ENCODE data around the gene RBM23. TPM values are rescaled to one million over a fixed set of nuclear protein-coding genes. Genes with fewer than 3 reads are reported as not detected.

RBM23 gene
- total and polyA plus RNA-seq, 9 of the 15 experiments (the other 6 are each of a cell fraction or from before 2014, with no cell fraction given) = 46.0 to 102 (median 58.5) TPM

GRCh38 chr14:22888662-22889061 lies 30.3 kb downstream of the RBM23 start:
- no TSS peak for BruUV-seq (replicated peaks)
- Histone ChIP-seq H3K9ac (ENCODE audit: insufficient read depth in 1 of 2, low read depth in 2 of 2, low read length in 2 of 2) (no peak overlapping the region), H3K27me3 (ENCODE audit: control insufficient read depth in 2 of 2, insufficient read depth in 2 of 2, low read length in 2 of 2) (no peaks in the 10 kb centered on the region), H3K9me1 (ENCODE audit: control insufficient read depth, insufficient read depth, low read length) (peaks cover 3% of the 10 kb centered on the region), H3K9me3 (replicated peaks; ENCODE audit: control insufficient read depth, insufficient read depth, low read depth, low read length) (no peaks in the 10 kb centered on the region), H3K4me3 (no peak overlapping the region), H3K36me3 (ENCODE audit: control insufficient read depth, insufficient read depth, low read length) (no peaks in the 10 kb centered on the region), H3K4me1 (replicated peaks in 1 of 2; ENCODE audit: control insufficient read depth in 2 of 2, insufficient read depth in 2 of 2, low read length in 2 of 2) (peaks cover 22 to 38% of the 10 kb centered on the region in 2 experiments), H4K20me1 (replicated peaks; ENCODE audit: control insufficient read depth, insufficient read depth, low read length) (no peaks in the 10 kb centered on the region), H3K27ac (ENCODE audit: extremely low read depth, low read depth, low read length) (no peak overlapping the region), H3K79me2 (ENCODE audit: control insufficient read depth, insufficient read depth, low read length) (peaks cover 14% of the 10 kb centered on the region), H3K4me2 (ENCODE audit: insufficient read depth, low read length) (peak overlapping the region; percentile 87; the same call in 1 of the 2 replicates), H2AFZ (ENCODE audit: low read depth, low read length) (no peak overlapping the region)
- POLR2A ChIA-PET = interaction anchor here (0.8 to 1.4 kb wide), 3 partner anchors 12 to 59 kb away, joined by 3 to 6 read pairs (median 6); partner anchors contain the start of gene MRPL52
- 35% methylated on average over 2 of the region's 4 CpGs for WGBS (ENCODE audit: insufficient coverage, low coverage, missing lambda C conversion rate)
- DNase-seq (ENCODE audit: extremely low read depth in 1 of 4, low spot score in 3 of 4) (no peak), ATAC-seq (no peak), FAIRE-seq (no peak)
- in situ Hi-C loops (cut with MboI) (no loop called here), intact Hi-C loops (cut with micrococcal nuclease) (no loop called here)
- CTCF ChIA-PET (ENCODE audit: low intra/inter-chr PET ratio) = no interaction called here
- TF ChIP-seq ZNF316 (IDR thresholded peaks at IDR 0.05) (no peak), CHCHD3 (CRISPR knock-in tag; IDR thresholded peaks at IDR 0.05) (no peak), RFX5 (IDR thresholded peaks at IDR 0.05; ENCODE audit: low read depth, low read length) (no peak), ELF2 (CRISPR knock-in tag; IDR thresholded peaks at IDR 0.05) (no peak), ARID4B (CRISPR knock-in tag; IDR thresholded peaks at IDR 0.05) (no peak), MAFK (IDR thresholded peaks at IDR 0.05; ENCODE audit: low read length) (no peak)

All from K562 (cell line).